HepG2 (cell line): Measurements from ENCODE around the gene MYO9A. TPM values are rescaled to one million over a fixed set of nuclear protein-coding genes. Genes with fewer than 3 reads are reported as not detected.

Experiments
- ATAC-seq: fragments of 200-7000 bp; cut with Tn5 transposase; 3 replicates; pipeline ENCODE4 v1.9.1; 2020; ENCODE audit warnings: mild to moderate bottlenecking, moderate library complexity
- BruUV-seq: library from RNA; stranded (reverse); fragments of 400-500 nt; replicated peaks from 2 replicates; lab custom pipeline; 2021; lab: Mats Ljungman, UMichigan
- CTCF ChIA-PET: fragments of 300-600 bp; formaldehyde crosslinking; extraction: SDS; loops from one replicate; lab custom pipeline; 2021; ENCODE audit warnings: low total read pairs, inconsistent platforms, low intra/inter-chr PET ratio; lab: Yijun Ruan, JAX
- POLR2A ChIA-PET: fragments of 350-600 bp; sonication (Branson Sonifier 250); formaldehyde crosslinking; loops from one replicate; lab custom pipeline; 2020; ENCODE audit warnings: antibody characterized with exemption, inconsistent platforms; lab: Yijun Ruan, JAX
- DNase-seq: peaks from one replicate; pipeline ENCODE4 v3.0.0-alpha.2; 2015; ENCODE audit warnings: low spot score
- FAIRE-seq: peaks from 3 replicates; lab custom pipeline; 2011; peaks lifted over from hg19 to GRCh38; lab: Jason Lieb, UNC
- H2AFZ ChIP-seq: one replicate; pipeline ENCODE4 v1.6.1; 2011; ENCODE audit warnings: low read length, inconsistent platforms
- H3K27ac ChIP-seq: fragments of 300-600 bp; 3 replicates; pipeline ENCODE4 v1.8.0; 2011; ENCODE audit warnings: mixed run types, mild to moderate bottlenecking, mixed read lengths, low read length, inconsistent platforms; ENCODE audit not compliant: insufficient read depth; ENCODE audit errors: extremely low read length
- H3K27me3 ChIP-seq, 2 experiments: fragments of 200-600 bp in 1 of 2; 2 replicates in 1 of 2; 3 replicates in 1 of 2; pipeline versions ENCODE4 v1.6.0 to v1.8.0; 2011; ENCODE audit warnings: low read length in 2 of 2, mild to moderate bottlenecking in 2 of 2, moderate library complexity in 2 of 2, inconsistent platforms in 1 of 2; ENCODE audit not compliant: insufficient read depth in 2 of 2, control insufficient read depth in 1 of 2
- H3K36me3 ChIP-seq, 2 experiments: fragments of 200-600 bp in 1 of 2; replicated peaks in 1 of 2; 2 replicates in 1 of 2; 3 replicates in 1 of 2; pipeline versions ENCODE4 v1.5.1 to v1.8.0; 2011; ENCODE audit warnings: low read length in 2 of 2, inconsistent platforms in 1 of 2; ENCODE audit not compliant: insufficient read depth in 2 of 2, control insufficient read depth in 1 of 2
- H3K4me1 ChIP-seq: 2 replicates; pipeline ENCODE4 v1.5.1; 2012; ENCODE audit warnings: low read length, inconsistent platforms; ENCODE audit not compliant: insufficient read depth
- H3K4me2 ChIP-seq: 2 replicates; pipeline ENCODE4 v1.6.0; 2011; ENCODE audit warnings: low read depth, low read length, inconsistent platforms
- H3K4me3 ChIP-seq, 3 experiments: fragments of 200-600 bp in 1 of 3; sonication (generic), shearing (Covaris generic) in 1 of 3; replicated peaks in 1 of 3; 2 replicates each; pipeline ENCODE4 v1.5.1; 2011 to 2016; ENCODE audit warnings: low read length in 3 of 3, inconsistent platforms in 2 of 3, low read depth in 2 of 3, mild to moderate bottlenecking in 2 of 3, control low read depth in 1 of 3, mixed read lengths in 1 of 3; ENCODE audit not compliant: insufficient read depth in 1 of 3
- H3K79me2 ChIP-seq: one replicate; pipeline ENCODE4 v1.6.1; 2011; ENCODE audit warnings: low read length, inconsistent platforms; ENCODE audit not compliant: insufficient read depth
- H3K9ac ChIP-seq: 2 replicates; pipeline ENCODE4 v1.6.0; 2011; ENCODE audit warnings: mild to moderate bottlenecking, low read depth, low read length, inconsistent platforms; ENCODE audit not compliant: insufficient read depth
- H3K9me3 ChIP-seq: 2 replicates; pipeline ENCODE4 v1.5.1; 2012; ENCODE audit warnings: mild to moderate bottlenecking, low read length
- H4K20me1 ChIP-seq: 2 replicates; pipeline ENCODE4 v1.6.0; 2011; ENCODE audit warnings: inconsistent platforms, mild to moderate bottlenecking, low read length, moderate library complexity; ENCODE audit not compliant: insufficient read depth
- SMAD1 ChIP-seq: sonication (generic); formaldehyde crosslinking; IDR thresholded peaks from 2 replicates; pipeline ENCODE4 v1.4.0; 2020; ENCODE audit warnings: missing genetic modification reagents, low read depth, mild to moderate bottlenecking, borderline replicate concordance
- TARDBP ChIP-seq: sonication (generic); formaldehyde crosslinking; IDR thresholded peaks from 2 replicates; pipeline ENCODE4 v1.8.0; 2022; ENCODE audit warnings: mild to moderate bottlenecking, missing genetic modification reagents
- TBP ChIP-seq: sonication (generic); formaldehyde crosslinking; IDR thresholded peaks from 2 replicates; pipeline ENCODE4 v1.5.0; 2020; ENCODE audit warnings: missing genetic modification reagents
- WGBS: methylation state at CpG from one replicate; pipeline ENCODE4 v1.1.6; 2017; ENCODE audit warnings: low lambda C conversion rate; 5-methylcytosine and 5-hydroxymethylcytosine counted together
- in situ Hi-C: cut with HindIII; loops from 2 replicates; pipeline ENCODE4 v1.10.0; 2017; ENCODE audit warnings: low pct_unique_long_range_greater_than_20kb; ENCODE audit not compliant: extremely low pct_ligation_motif_present
- intact Hi-C: fragments of 100-400 bp; cut with micrococcal nuclease; formaldehyde crosslinking; loops from one replicate; pipeline ENCODE4 v1.10.0; 2022; ENCODE audit not compliant: unreplicated experiment
- polyA plus RNA-seq, 8 experiments: library from polyadenylated mRNA; depleted of rRNA in 3 of 8; stranded (reverse) in 7 of 8; unstranded in 1 of 8; fragments of >200 nt; fragmentation: Illumina TruSeq in 4 of 8; extraction: Trizol in 4 of 8; gene quantifications; 2 replicates each; pipeline versions ENCODE4 v1.2.1 to v1.2.3, GENCODE V29; 2011 to 2016; ENCODE audit warnings: low read depth in 4 of 8, missing spikeins in 1 of 8, mixed read lengths in 1 of 8; ENCODE audit not compliant: insufficient read depth in 1 of 8
- total RNA-seq, 5 experiments: library from RNA; depleted of rRNA; stranded (reverse); fragments of >200 nt; fragmentation: Illumina TruSeq; extraction: Trizol; gene quantifications; 2 replicates each; pipeline ENCODE4 v1.2.3, GENCODE V29; 2016; ENCODE audit warnings: low read depth in 1 of 5
- TF ChIP-seq, protein P1 (sequence below): sonication (generic); formaldehyde crosslinking; IDR thresholded peaks from 2 replicates; pipeline ENCODE4 v1.4.0; 2020; ENCODE audit warnings: mild to moderate bottlenecking, missing genetic modification reagents

MYO9A gene
- total and polyA plus RNA-seq, 2 of the 13 experiments (the other 11 are each of a cell fraction or from before 2014, with no cell fraction given), result 4.8 to 15.3 TPM

DNA sequence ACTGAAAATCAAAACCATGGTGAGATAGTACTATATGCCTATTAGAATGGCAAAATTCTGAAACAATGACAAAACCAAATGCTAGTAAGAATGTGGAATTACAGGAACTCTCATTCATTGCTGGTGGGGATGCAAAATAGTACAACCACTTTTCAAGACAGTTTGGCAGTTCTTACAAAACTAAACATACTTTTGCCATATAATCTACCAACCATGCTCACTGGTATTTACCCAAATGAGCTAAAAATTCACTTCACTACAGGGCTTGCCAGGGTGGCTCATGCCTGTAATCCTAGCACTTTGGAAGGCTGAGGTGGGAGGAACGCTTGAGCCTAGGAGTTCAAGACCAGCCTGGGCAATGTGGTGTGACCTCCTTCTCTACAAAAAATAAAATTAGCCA is 40.0 kb downstream of the MYO9A start:
- ChIA-PET POLR2A (no interaction called here), CTCF (no interaction called here)
- Histone ChIP-seq H3K27me3 (no peaks in the 10 kb centered on the region), H4K20me1 (no peaks in the 10 kb centered on the region), H3K27ac (no peak overlapping the region), H3K36me3 (no peaks in the 10 kb centered on the region), H3K4me1 (no peaks in the 10 kb centered on the region), H3K9me3 (no peaks in the 10 kb centered on the region), H3K79me2 (no peaks in the 10 kb centered on the region), H3K4me2 (no peak overlapping the region), H3K4me3 (no peak overlapping the region), H2AFZ (no peak overlapping the region), H3K9ac (no peak overlapping the region)
- intact Hi-C loops (no loop called here), in situ Hi-C loops (no loop called here)
- WGBS, result 100% methylated on average over 1 of the region's 1 CpG
- no peak for FAIRE-seq
- ATAC-seq, result no peak
- no TSS peak for BruUV-seq
- TF ChIP-seq TBP (CRISPR knock-in tag), result no peak
- TF ChIP-seq, protein P1, sequence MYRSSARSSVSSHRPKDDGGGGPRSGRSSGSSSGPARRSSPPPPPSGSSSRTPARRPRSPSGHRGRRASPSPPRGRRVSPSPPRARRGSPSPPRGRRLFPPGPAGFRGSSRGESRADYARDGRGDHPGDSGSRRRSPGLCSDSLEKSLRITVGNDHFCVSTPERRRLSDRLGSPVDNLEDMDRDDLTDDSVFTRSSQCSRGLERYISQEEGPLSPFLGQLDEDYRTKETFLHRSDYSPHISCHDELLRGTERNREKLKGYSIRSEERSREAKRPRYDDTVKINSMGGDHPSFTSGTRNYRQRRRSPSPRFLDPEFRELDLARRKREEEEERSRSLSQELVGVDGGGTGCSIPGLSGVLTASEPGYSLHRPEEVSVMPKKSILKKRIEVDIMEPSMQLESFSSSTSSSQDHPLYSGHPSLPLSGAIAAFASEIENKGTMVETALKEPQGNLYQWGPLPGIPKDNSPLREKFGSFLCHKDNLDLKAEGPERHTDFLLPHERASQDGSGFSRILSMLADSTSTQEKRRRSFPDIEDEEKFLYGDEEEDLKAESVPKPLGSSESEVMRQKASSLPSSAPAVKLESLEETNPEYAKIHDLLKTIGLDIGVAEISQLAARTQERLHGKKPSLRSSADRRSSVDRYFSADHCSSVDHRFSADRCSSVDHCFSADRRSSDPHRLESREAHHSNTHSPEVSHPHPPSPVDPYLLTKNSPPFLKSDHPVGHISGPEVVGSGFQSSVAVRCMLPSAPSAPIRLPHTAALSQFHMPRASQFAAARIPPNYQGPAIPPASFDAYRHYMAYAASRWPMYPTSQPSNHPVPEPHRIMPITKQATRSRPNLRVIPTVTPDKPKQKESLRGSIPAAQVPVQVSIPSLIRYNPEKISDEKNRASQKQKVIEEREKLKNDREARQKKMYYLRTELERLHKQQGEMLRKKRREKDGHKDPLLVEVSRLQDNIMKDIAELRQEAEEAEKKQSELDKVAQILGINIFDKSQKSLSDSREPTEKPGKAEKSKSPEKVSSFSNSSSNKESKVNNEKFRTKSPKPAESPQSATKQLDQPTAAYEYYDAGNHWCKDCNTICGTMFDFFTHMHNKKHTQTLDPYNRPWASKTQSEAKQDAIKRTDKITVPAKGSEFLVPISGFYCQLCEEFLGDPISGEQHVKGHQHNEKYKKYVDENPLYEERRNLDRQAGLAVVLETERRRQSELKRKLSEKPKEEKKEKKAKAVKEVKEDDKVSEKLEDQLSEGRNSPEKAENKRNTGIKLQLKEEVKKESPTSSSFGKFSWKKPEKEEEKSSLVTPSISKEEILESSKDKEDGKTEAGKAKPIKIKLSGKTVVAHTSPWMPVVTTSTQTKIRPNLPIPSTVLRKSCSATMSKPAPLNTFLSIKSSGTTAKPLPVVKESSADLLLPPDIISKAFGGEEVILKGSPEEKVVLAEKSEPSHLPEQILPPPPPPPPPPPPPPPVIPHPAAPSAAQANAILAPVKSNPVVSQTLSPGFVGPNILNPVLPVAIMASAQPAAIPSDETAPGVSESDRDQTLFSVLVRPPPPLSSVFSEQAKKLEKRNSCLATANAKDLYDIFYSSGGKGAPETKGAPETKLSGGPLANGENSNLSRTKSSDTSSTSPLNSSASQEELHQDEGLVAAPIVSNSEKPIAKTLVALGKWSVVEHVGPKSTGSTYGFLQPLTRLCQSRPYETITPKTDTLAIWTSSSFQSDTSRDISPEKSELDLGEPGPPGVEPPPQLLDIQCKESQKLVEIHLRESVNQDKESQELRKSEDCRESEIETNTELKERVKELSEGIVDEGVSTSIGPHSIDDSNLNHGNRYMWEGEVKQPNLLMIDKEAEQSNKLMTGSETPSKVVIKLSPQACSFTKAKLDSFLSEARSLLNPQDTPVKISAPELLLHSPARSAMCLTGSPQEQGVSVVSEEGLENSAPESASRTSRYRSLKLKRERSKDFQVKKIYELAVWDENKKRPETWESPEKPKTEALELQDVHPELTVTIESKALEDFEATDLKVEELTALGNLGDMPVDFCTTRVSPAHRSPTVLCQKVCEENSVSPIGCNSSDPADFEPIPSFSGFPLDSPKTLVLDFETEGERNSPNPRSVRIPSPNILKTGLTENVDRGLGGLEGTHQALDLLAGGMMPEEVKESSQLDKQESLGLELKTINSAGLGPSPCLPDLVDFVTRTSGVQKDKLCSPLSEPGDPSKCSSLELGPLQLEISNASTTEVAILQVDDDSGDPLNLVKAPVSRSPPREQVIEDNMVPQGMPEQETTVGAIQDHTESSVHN (CRISPR knock-in tag), result no peak
- TF ChIP-seq SMAD1, result no peak
- TF ChIP-seq TARDBP (CRISPR knock-in tag), result no peak
- no peak for DNase-seq
